Keratinocyte (primary cell): ENCODE results near the gene HOXD8. TPM values are rescaled to one million over a fixed set of nuclear protein-coding genes. Genes with fewer than 3 reads are reported as not detected.

Experiments
- DNase-seq: peaks from one replicate; pipeline ENCODE4 v3.0.0-alpha.2; 2011; ENCODE audit warnings: low read depth, missing footprints, low spot score
- FAIRE-seq: peaks from 2 replicates; lab custom pipeline; 2011; peaks lifted over from hg19 to GRCh38; lab: Jason Lieb, UNC
- H2AFZ ChIP-seq: 2 replicates; pipeline ENCODE4 v1.6.0; 2012; ENCODE audit warnings: low read length, control low read depth, inconsistent platforms; ENCODE audit not compliant: control insufficient read depth
- H3K27ac ChIP-seq: 2 replicates; pipeline ENCODE4 v1.5.1; 2011; ENCODE audit warnings: low read length; ENCODE audit not compliant: control insufficient read depth, insufficient read depth
- H3K27me3 ChIP-seq: 3 replicates; pipeline ENCODE4 v1.6.0; 2011; ENCODE audit warnings: low read length; ENCODE audit not compliant: control insufficient read depth, insufficient read depth; ENCODE audit errors: extremely low read depth
- H3K36me3 ChIP-seq, 2 experiments: 2 replicates in 1 of 2; 3 replicates in 1 of 2; pipeline ENCODE4 v1.5.1; 2011; ENCODE audit warnings: low read length in 2 of 2, mild to moderate bottlenecking in 1 of 2; ENCODE audit not compliant: control insufficient read depth in 2 of 2, insufficient read depth in 2 of 2; ENCODE audit errors: extremely low read depth in 1 of 2
- H3K4me1 ChIP-seq: 3 replicates; pipeline ENCODE4 v1.5.1; 2011; ENCODE audit warnings: low read length; ENCODE audit not compliant: control insufficient read depth, insufficient read depth; ENCODE audit errors: extremely low read depth
- H3K4me2 ChIP-seq: 3 replicates; pipeline ENCODE4 v1.6.0; 2011; ENCODE audit warnings: low read depth, low read length; ENCODE audit not compliant: control insufficient read depth, insufficient read depth; ENCODE audit errors: extremely low read depth
- H3K4me3 ChIP-seq, 3 experiments: fragments of 200-600 bp in 1 of 3; sonication (generic) in 1 of 3; 2 replicates in 2 of 3; 3 replicates in 1 of 3; pipeline ENCODE4 v1.5.1; 2011 to 2016; ENCODE audit warnings: low read length in 3 of 3, mild to moderate bottlenecking in 3 of 3, control low read depth in 2 of 3, inconsistent platforms in 1 of 3, low read depth in 1 of 3, mixed read lengths in 1 of 3, mixed run types in 1 of 3, moderate library complexity in 1 of 3; ENCODE audit not compliant: control insufficient read depth in 2 of 3, insufficient read depth in 2 of 3; ENCODE audit errors: extremely low read depth in 1 of 3
- H3K79me2 ChIP-seq: 2 replicates; pipeline ENCODE4 v1.6.0; 2012; ENCODE audit warnings: low read length; ENCODE audit not compliant: control insufficient read depth, insufficient read depth
- H3K9ac ChIP-seq: 3 replicates; pipeline ENCODE4 v1.6.0; 2011; ENCODE audit warnings: low read length; ENCODE audit not compliant: control insufficient read depth, insufficient read depth; ENCODE audit errors: extremely low read depth
- H3K9me1 ChIP-seq: 3 replicates; pipeline ENCODE4 v1.6.0; 2011; ENCODE audit warnings: low read length; ENCODE audit not compliant: control insufficient read depth, insufficient read depth; ENCODE audit errors: extremely low read depth
- H3K9me3 ChIP-seq: 2 replicates; pipeline ENCODE4 v1.5.1; 2012; ENCODE audit warnings: low read depth, low read length; ENCODE audit not compliant: control insufficient read depth
- H4K20me1 ChIP-seq: 3 replicates; pipeline ENCODE4 v1.6.0; 2011; ENCODE audit warnings: low read length; ENCODE audit not compliant: control insufficient read depth, insufficient read depth; ENCODE audit errors: extremely low read depth
- EZH2 ChIP-seq: IDR thresholded peaks from one replicate; pipeline ENCODE4 v1.6.1; 2012; ENCODE audit warnings: inconsistent platforms, mild to moderate bottlenecking, low read length, moderate library complexity
- dilution Hi-C: fragments of 300-500 bp; cut with MboI; formaldehyde crosslinking; loops from one replicate; pipeline ENCODE4 v1.7.0; 2020; ENCODE audit warnings: low sequenced_read_pairs; ENCODE audit not compliant: extremely low pct_ligation_motif_present
- polyA plus RNA-seq, 5 experiments: library from polyadenylated mRNA; depleted of rRNA in 3 of 5; stranded (reverse) in 3 of 5; stranded (forward) in 1 of 5; unstranded in 1 of 5; fragments of >200 nt; gene quantifications; 1 replicate in 1 of 5; 2 replicates in 3 of 5; 3 replicates in 1 of 5; pipeline versions ENCODE4 v1.2.1 to v1.2.3, GENCODE V29; 2011 to 2012; ENCODE audit warnings: missing spikeins in 2 of 5, low read depth in 1 of 5, low replicate concordance in 1 of 5
- TF ChIP-seq, protein P1 (sequence below), 3 experiments: IDR thresholded peaks in 1 of 3; conservative IDR thresholded peaks in 1 of 3; optimal IDR thresholded peaks in 1 of 3; 2 replicates in 2 of 3; 3 replicates in 1 of 3; pipeline versions ENCODE3 to v1.5.1; 2011; ENCODE audit warnings: low read length in 3 of 3, mild to moderate bottlenecking in 3 of 3, moderate library complexity in 2 of 3, control low read depth in 1 of 3, inconsistent platforms in 1 of 3; ENCODE audit not compliant: insufficient read depth in 2 of 3; ENCODE audit errors: extremely low read depth in 1 of 3

HOXD8 gene
- polyA plus RNA-seq, 1 donor (not counting 4 experiments of a cell fraction or from before 2014, with no cell fraction given) = not detected

DNA sequence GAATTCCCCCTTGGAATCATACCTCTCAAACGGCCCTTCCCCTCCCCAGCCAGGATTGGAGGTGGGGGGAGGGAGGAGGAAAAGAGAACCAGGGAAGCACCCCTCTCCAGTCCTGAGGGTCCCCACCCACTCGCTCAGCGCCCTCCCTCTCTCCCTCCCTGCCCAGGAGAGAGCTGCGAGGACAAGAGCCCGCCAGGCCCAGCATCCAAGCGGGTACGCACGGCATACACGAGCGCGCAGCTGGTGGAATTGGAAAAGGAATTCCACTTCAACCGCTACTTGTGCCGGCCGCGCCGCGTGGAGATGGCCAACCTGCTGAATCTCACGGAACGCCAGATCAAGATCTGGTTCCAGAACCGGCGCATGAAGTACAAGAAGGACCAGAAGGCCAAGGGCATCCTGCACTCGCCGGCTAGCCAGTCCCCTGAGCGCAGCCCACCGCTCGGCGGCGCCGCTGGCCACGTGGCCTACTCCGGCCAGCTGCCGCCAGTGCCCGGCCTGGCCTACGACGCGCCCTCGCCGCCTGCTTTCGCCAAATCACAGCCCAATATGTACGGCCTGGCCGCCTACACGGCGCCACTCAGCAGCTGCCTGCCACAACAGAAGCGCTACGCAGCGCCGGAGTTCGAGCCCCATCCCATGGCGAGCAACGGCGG lies 42.0 kb downstream of the HOXD8 start:
- Histone ChIP-seq H3K9me1 (no peaks in the 10 kb centered on the region), H2AFZ (no peak overlapping the region), H3K79me2 (no peaks in the 10 kb centered on the region), H3K27ac (no peak overlapping the region), H3K4me1 (no peaks in the 10 kb centered on the region), H3K27me3 (peaks cover 75% of the 10 kb centered on the region), H4K20me1 (peaks cover under 1% of the 10 kb centered on the region), H3K36me3 (no peaks in the 10 kb centered on the region), H3K4me2 (no peak overlapping the region), H3K4me3 (no peak overlapping the region), H3K9ac (no peak overlapping the region), H3K9me3 (peaks cover 5% of the 10 kb centered on the region)
- FAIRE-seq (no peak), DNase-seq (no peak)
- no peak for TF ChIP-seq EZH2
- TF ChIP-seq, protein P1, sequence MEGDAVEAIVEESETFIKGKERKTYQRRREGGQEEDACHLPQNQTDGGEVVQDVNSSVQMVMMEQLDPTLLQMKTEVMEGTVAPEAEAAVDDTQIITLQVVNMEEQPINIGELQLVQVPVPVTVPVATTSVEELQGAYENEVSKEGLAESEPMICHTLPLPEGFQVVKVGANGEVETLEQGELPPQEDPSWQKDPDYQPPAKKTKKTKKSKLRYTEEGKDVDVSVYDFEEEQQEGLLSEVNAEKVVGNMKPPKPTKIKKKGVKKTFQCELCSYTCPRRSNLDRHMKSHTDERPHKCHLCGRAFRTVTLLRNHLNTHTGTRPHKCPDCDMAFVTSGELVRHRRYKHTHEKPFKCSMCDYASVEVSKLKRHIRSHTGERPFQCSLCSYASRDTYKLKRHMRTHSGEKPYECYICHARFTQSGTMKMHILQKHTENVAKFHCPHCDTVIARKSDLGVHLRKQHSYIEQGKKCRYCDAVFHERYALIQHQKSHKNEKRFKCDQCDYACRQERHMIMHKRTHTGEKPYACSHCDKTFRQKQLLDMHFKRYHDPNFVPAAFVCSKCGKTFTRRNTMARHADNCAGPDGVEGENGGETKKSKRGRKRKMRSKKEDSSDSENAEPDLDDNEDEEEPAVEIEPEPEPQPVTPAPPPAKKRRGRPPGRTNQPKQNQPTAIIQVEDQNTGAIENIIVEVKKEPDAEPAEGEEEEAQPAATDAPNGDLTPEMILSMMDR (optimal IDR thresholded peaks at IDR 0.05 in 1 of 3, IDR thresholded peaks at IDR 0.05 in 1 of 3, conservative IDR thresholded peaks at IDR 0.05 in 1 of 3; ENCODE audit: extremely low read depth in 1 of 3, insufficient read depth in 2 of 3, low read length in 3 of 3) = no peak
- dilution Hi-C loops = loop anchor here (25.0 kb wide), 1 partner anchor 466 kb away; no protein-coding TSS in a partner anchor

DNA sequence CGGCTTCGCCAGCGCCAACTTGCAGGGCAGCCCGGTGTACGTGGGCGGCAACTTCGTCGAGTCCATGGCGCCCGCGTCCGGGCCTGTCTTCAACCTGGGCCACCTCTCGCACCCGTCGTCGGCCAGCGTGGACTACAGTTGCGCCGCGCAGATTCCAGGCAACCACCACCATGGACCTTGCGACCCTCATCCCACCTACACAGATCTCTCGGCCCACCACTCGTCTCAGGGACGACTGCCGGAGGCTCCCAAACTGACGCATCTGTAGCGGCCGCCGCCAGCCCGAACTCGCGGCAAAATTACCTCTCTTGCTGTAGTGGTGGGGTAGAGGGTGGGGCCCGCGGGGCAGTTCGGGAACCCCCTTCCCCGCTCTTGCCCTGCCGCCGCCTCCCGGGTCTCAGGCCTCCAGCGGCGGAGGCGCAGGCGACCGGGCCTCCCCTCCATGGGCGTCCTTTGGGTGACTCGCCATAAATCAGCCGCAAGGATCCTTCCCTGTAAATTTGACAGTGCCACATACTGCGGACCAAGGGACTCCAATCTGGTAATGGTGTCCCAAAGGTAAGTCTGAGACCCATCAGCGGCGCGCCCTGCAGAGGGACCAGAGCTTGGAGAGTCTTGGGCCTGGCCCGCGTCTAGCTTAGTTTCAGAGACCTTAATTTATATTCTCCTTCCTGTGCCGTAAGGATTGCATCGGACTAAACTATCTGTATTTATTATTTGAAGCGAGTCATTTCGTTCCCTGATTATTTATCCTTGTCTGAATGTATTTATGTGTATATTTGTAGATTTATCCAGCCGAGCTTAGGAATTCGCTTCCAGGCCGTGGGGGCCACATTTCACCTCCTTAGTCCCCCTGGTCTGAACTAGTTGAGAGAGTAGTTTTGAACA lies 42.7 kb downstream of the HOXD8 start:
- no peaks in the 10 kb centered on the region for H3K9me1 ChIP-seq
- H3K4me3 ChIP-seq = no peak overlapping the region
- no peaks in the 10 kb centered on the region for H3K4me1 ChIP-seq
- no peaks in the 10 kb centered on the region for H3K79me2 ChIP-seq
- no peak for FAIRE-seq
- no peaks in the 10 kb centered on the region for H3K36me3 ChIP-seq
- dilution Hi-C loops = loop anchor here (25.0 kb wide), 1 partner anchor 465 kb away; no protein-coding TSS in a partner anchor
- DNase-seq = no peak
- TF ChIP-seq, protein P1 (optimal IDR thresholded peaks at IDR 0.05 in 1 of 3, IDR thresholded peaks at IDR 0.05 in 1 of 3, conservative IDR thresholded peaks at IDR 0.05 in 1 of 3; ENCODE audit: extremely low read depth in 1 of 3, insufficient read depth in 2 of 3, low read length in 3 of 3) = no peak
- TF ChIP-seq EZH2 = peak; percentile 64
- H3K9me3 ChIP-seq = peaks cover 5% of the 10 kb centered on the region
- no peak overlapping the region for H3K27ac ChIP-seq
- no peak overlapping the region for H3K9ac ChIP-seq
- peaks cover 2% of the 10 kb centered on the region for H4K20me1 ChIP-seq
- no peak overlapping the region for H2AFZ ChIP-seq
- H3K4me2 ChIP-seq = no peak overlapping the region
- peaks cover 78% of the 10 kb centered on the region for H3K27me3 ChIP-seq
